GM21447 (cell line): Measurements from ENCODE around the gene FRG2.
"Not testable (repeated sequence)": the region's sequence is repeated elsewhere in the genome, so short reads cannot be mapped to it uniquely, and the experiment has no call there.

Experiments
- ATAC-seq: cut with Tn5 transposase; IDR thresholded peaks from one replicate; pipeline ENCODE4 v1.9.1; 2021; ENCODE audit not compliant: unreplicated experiment

FRG2 gene

DNA sequence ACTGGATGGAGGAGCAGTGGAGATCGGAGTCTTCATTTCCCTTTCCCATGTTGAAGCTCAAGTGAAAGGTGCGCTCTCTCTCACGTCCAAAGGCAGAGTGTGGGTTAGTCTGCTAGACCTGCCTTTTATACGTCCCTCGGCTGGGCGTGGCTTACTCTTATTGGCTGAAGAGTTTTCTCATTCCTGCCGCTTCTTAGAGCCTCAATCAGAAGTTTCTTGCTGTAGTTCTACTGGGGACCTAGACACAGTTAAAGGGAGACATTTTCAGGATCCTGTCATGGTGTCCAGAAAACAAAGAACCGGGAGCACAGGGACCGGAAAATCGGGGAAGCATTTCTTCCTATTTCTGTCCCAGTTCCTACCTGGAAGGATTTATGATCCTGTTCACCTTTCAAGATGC is at the start of gene FRG2:
FRG2 (minus strand) TSS at position 101 of the 400 bp plus-strand sequence; CDS start at position 49, 52 bp downstream.
- ATAC-seq: not testable (repeated sequence)

DNA sequence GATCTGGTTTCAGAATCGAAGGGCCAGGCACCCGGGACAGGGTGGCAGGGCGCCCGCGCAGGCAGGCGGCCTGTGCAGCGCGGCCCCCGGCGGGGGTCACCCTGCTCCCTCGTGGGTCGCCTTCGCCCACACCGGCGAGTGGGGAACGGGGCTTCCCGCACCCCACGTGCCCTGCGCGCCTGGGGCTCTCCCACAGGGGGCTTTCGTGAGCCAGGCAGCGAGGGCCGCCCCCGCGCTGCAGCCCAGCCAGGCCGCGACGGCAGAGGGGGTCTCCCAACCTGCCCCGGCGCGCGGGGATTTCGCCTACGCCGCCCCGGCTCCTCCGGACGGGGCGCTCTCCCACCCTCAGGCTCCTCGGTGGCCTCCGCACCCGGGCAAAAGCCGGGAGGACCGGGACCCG is 41.3 kb upstream of the FRG2 start:
- ATAC-seq: not testable (repeated sequence)

- ATAC-seq: not testable (repeated sequence)
Measured at GRCh38 chr4:190064805-190065204, 37.7 kb upstream of the FRG2 start.

- not testable (repeated sequence) for ATAC-seq
Measured at GRCh38 chr4:190064342-190064741, 37.3 kb upstream of the FRG2 start, which contains the start of gene DBET. TSS of gene DBET (plus strand) at chr4:190064502.

DNA sequence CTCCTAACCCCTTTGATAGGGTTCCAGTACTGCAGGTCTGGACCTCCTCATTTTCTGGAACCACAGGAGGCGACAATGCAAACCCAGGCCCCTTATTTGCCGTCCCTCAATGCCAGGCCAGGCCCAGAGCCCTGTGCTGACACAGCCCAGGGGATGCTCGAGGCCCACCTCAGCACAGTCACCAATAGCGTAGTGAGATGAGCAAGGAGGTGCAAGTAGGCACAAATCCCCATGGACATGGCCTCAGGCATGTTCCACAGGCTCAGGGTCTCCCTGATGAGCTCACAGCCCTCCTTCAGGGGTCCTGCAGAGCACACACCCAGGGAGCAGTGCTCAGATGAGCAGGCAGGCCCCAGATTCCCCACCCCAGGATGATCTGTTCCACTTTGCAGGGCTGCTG is 31.9 kb upstream of the FRG2 start:
- ATAC-seq: not testable (repeated sequence)

DNA sequence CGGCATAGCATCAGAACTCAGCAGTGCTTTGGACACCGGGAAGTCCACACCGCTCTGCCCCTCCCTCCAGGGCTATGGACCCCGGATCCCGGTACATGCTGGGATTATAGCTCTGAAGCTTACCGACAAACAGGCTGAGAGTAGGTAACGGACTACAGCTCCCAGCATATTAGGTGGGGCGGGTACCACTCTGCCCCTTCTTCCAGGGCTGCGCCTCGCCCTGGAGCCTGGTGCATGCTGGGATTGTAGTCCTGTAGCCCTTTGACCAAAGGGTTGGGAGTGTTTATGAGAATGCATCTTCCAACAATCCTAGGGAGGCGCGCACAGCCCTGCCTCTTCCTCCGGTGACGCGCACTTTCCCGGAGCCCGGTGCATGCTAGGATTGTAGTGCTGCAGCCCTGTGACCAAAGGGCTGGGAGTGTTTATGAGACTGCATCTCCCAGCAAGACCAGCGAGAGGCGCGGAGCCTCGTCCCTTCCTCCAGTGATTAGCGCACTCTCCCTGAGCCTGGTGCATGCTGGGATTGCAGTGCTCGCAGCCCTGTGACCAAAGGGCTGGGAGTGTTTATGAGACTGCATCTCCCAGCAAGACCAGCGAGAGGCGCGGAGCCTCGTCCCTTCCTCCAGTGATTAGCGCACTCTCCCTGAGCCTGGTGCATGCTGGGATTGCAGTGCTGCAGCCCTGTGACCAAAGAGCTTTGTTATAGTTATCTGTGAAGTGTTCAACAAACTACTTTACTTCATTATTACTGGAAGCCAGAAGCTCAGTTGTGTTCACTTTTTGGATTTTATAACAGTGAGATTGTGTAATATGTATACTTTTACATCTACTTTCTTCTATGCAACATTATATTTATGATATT is 22.6 kb upstream of the FRG2 start:
- not testable (repeated sequence) for ATAC-seq

- not testable (repeated sequence) for ATAC-seq
Measured at GRCh38 chr4:190047627-190048026, 20.6 kb upstream of the FRG2 start.

GRCh38 chr4:190040873-190041272 is 13.8 kb upstream of the FRG2 start:
- not testable (repeated sequence) for ATAC-seq

DNA sequence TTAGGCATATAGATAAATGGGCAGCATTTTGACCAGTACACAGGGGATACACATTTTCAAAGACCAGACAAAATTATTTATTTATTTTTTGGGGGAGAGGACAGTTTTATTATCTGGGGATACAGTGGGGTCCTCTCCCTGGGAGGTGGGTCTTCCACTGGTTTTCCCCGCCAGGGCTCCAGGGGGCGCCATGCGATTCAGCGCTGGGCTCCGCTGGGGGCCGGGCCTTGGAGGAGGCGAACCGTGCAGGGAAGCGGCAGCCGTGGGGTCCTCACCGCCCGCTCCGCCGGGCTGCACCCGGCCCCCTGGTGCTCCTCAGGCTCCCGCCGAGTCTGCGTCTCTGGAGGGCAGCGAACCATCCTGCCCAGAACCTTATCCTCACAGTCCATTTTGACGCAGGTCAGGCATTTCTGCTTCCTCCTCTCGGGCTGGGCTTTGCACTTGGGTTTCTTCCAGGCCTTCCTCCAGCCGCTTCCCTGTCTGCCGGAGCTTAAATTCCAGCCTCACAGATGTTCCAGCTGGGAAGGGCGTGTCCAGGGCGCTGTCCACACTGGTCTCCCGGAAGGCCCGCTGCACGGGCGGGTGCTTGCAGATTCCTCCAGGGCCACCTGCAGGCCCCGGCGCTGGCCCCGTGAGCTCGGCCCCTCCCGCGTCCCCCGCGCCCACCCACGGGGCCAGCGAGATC is 10.8 kb upstream of the FRG2 start:
- ATAC-seq: not testable (repeated sequence)

GRCh38 chr4:190031264-190031663 is 4.2 kb upstream of the FRG2 start:
- ATAC-seq: not testable (repeated sequence)

DNA sequence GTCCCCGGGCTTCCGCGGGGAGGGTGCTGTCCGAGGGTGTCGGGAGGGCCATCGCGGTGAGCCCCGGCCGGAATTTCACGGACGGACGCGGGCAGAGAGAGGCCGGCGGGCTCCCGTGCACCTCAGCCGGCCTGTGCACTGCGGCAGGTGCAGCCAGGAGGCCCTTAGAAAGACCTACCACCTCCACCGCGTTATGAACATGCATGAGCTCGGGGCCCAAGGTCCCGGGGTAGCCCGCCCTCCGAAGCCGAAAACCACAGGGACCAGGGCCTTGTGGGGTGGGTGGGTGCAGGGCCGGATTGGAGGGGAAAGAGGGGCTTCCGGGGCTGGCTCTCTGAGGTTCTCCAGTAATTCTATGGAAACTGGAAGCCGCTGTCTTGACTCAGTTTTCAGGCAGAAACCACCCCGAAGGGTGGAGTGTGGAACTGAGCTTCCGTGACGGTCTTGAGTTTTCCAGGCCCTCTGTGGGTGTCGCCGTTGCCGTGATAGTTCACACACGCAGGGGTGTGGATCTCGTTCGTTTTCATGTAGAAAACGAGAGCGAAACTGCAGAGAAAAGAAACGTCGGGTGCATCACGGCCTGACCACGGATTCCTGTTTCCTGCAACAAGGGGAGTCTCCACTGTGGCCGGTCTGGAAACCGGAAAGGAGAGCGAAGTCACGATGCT is 4.3 kb downstream of the FRG2 start:
- not testable (repeated sequence) for ATAC-seq

DNA sequence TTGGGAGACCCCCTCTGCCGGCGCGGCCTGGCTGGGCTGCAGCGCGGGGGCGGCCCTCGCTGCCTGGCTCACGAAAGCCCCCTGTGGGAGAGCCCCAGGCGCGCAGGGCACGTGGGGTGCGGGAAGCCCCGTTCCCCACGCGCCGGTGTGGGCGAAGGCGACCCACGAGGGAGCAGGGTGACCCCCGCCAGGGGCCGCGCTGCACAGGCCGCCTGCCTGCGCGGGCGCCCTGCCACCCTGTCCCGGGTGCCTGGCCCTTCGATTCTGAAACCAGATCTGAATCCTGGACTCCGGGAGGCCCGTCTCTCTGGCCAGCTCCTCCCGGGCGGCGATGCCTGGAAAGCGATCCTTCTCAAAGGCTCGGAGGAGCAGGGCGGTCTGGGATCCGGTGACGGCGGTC is 5.1 kb downstream of the FRG2 start:
- ATAC-seq: not testable (repeated sequence)

GRCh38 chr4:190020790-190021717 is 6.0 kb downstream of the FRG2 start:
- no peak for ATAC-seq

GRCh38 chr4:190019859-190020463 is 7.1 kb downstream of the FRG2 start:
- not testable (repeated sequence) for ATAC-seq

- ATAC-seq: no peak
Measured at GRCh38 chr4:190019023-190019858, 7.8 kb downstream of the FRG2 start.

GRCh38 chr4:190018201-190018920 is 8.7 kb downstream of the FRG2 start:
- ATAC-seq: no peak

- ATAC-seq: no peak
Measured at GRCh38 chr4:190017357-190018200, 9.5 kb downstream of the FRG2 start.
